NCI-H2227 treated with DMSO at 0.1 percent for 48 hours (cell line): ENCODE data around the gene NFKBIA.
A peak's percentile ranks its signal among the peaks of the same experiment; 100 is the strongest.
"Not testable (repeated sequence)": the region's sequence is repeated elsewhere in the genome, so short reads cannot be mapped to it uniquely, and the experiment has no call there.

Source experiments
- DNase-seq: peaks from one replicate; lab custom pipeline; 2025; lab: John Stamatoyannopoulos, UW

The NFKBIA gene

DNA sequence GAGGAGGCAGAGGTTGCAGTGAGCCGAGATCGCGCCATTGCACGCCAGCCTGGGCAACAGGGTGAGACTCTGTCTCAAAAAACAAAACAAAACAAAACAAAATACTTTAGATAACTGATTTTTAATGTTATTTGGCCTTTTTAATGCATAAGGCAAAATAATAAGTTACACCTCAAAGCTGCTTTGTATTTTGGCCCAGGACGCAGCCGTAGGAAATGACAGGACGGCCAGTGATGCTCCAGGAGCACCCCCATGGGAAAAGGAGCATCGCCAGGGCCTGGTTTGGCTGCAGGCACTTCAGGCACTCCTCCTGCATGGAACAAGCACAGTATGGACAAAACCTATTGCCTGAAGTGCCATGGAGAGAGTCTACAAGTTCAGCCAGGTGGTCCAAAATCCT is 3.5 kb upstream of the NFKBIA start:
- DNase-seq, result no peak

DNA sequence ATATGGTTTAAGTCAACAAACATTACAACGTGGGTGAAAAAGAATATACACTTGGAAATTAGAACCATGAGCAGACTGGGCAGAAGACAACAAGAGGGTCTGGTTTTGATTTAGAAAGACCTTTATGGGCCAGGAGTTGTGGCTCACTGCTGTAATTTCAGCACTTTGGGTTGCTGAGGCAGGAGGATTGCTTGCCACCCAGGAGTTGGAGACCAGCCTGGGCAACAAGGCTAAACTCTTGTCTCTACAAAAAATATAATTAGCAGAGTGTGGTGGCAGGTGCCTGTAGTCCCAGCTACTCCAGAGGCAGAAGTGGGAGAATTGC is 2.7 kb upstream of the NFKBIA start:
- DNase-seq, result no peak

DNA sequence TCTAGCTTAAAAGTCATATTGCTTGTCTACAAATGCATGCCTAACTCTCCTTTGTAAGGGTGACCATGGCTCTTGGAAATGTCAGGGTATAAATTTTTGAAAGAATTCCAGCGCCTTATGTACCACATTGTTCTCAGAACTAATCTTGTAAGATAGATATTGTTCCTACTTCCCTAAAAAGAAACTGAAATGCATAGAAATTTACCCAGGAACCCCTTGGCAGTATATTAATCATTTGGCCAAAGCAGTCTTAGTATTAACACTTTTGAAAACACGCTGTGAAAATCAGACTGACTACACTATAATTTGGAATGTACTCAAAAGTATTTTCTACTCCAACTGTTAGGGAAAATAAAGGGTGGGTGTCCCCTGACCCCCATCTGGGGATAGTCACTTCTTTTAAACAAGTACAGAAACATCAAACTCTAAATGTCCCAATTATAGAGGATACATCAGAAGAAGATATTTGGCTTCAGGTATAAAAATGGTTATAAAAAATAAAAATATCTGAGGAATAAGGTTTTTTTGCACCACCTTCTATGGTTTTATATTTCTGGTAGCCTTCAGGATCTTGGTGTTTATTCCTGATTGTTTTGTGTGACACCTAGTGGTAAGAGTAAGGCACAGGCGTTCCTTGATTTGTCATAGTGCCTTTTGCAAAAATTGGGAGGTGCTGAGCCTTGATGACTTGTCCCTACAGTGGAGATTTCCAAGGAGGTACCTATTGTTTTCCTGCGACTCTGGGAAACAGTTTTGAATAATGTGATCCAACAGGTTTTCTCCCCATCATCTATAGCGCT is 2.2 kb upstream of the NFKBIA start:
- peak; percentile 66 for DNase-seq

DNA sequence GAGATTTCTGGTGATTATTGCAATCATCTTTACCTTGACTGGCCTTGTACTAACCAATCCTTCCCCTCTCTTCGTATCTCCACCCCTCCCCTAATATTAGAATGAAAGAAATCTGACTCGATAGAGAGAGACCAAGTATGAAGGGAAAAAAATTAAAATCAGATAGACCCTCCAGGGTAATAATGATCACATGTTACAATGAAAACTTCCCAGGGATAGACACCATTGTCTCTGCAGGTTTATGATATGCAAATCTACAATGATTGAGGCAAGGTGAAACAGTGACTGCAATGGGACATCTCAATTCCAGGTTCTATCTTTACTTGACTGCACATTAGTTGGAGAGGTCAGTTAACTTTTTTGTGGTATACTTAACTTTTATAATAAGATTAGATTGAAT is 1.5 kb upstream of the NFKBIA start:
- DNase-seq, result no peak

DNA sequence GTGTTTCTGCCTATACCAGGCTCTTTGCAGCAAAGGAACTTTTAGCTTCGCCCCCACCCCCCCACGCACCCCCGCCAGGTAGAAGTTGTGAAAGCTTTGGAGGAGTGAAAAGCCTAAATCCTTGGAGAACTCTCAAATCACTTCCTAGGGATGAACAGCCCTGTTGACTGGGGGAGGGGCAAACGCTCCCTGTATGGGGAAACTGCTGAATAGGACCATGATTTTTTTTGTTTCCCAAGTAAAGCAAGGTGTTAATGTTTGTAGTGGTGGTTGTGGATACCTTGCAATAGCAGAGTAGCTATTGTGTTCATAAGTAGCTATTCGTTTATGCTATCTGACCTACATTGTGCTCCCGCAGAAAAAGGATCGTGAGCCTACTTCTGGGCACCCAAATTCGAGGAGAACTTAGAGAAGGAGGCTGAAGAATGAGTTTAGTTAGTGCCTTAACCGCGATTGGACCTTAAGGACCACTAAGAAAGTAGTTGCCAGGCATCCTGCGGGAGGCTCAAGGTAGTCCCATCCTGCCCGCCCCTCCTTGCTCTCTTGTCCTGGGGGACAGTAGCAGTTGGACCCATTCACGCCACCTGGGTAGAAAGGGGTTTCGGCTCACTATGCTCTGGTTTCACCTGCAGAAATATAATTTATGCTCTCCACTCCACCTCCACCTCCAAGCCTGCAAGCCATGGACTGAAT is 901 bp upstream of the NFKBIA start:
- peak; percentile 35 for DNase-seq

DNA sequence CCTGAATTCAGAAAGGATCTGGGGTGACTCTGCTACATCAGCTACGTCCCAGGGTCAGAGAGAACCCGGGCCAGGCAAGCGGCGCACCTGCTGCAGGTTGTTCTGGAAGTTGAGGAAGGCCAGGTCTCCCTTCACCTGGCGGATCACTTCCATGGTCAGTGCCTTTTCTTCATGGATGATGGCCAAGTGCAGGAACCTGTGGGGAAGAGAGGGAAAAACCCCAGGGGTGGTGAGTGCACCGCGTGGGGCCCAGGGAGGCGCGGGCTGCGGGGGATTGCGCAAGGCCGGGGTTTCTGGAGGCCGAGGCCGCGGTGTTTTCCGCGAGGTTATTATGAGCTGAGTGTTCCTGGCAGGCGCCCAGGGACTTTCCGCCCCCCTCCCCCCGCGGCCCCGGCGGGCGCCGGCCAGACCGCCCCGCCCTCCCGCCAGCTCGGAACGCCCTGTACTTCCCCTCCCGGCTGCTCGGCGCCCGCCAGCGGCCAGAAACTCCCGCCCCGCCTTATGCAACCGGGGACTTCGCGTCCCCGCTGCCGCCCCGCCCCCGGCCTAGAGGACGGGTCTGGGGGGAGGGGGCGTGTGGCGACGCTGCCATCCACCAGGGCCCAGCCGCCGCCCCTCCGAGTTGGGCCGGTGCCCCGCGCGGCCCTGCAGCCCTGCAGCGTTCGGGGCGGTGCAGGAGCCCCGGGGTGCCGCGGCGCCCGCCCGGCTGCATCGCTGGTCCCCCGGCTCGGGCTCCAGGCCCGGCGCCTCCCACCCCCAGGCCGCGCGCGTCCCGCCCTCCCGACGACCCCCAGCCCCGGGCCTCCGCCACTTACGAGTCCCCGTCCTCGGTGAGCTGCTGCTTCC is 723 bp downstream of the NFKBIA start:
- DNase-seq, result peak; percentile 86

DNA sequence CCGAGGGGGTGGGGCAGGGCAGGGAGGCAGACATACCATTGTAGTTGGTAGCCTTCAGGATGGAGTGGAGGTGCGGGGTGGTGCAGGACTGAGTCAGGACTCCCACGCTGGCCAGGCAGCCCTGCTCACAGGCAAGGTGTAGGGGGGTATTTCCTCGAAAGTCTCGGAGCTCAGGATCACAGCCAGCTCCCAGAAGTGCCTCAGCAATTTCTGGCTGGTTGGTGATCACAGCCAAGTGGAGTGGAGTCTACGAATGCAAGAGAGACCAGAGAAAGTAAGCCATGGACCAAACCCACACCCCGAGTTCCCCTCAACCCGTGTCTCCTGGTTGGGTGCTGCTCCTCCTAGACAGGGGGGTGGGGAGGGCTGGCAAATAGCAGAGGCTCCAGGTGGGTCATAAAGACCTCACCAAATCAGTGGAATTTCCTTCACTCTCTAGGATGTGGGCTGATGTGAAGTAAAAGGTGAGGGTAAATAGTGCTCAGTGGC is 1.4 kb downstream of the NFKBIA start:
- DNase-seq, result no peak

DNA sequence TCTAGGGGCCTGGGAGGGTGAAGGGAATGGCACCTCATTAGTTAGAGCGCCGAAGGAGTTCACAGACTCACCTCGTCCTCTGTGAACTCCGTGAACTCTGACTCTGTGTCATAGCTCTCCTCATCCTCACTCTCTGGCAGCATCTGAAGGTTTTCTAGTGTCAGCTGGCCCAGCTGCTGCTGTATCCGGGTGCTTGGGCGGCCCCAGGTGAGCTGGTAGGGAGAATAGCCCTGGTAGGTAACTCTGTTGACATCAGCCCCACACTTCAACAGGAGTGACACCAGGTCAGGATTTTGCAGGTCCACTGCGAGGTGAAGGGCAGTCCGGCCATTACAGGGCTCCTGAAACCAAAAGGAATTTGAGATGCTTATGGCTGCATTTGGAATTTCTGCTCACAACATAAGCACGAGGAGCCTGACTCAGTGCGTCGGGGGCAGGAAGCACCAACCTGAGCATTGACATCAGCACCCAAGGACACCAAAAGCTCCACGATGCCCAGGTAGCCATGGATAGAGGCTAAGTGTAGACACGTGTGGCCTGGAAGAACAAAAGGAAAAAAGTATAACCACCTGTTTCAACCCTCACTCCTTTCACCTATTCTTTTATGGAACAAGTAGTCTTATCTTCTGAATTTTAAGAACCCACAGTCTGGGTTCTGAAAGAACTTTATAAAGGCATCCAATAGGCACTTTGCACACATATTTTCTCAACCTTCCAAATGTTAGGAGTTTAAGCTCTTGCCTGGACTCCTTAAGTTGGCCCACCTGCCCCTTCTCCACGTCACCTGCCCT is 2.0 kb downstream of the NFKBIA start:
- no peak for DNase-seq

DNA sequence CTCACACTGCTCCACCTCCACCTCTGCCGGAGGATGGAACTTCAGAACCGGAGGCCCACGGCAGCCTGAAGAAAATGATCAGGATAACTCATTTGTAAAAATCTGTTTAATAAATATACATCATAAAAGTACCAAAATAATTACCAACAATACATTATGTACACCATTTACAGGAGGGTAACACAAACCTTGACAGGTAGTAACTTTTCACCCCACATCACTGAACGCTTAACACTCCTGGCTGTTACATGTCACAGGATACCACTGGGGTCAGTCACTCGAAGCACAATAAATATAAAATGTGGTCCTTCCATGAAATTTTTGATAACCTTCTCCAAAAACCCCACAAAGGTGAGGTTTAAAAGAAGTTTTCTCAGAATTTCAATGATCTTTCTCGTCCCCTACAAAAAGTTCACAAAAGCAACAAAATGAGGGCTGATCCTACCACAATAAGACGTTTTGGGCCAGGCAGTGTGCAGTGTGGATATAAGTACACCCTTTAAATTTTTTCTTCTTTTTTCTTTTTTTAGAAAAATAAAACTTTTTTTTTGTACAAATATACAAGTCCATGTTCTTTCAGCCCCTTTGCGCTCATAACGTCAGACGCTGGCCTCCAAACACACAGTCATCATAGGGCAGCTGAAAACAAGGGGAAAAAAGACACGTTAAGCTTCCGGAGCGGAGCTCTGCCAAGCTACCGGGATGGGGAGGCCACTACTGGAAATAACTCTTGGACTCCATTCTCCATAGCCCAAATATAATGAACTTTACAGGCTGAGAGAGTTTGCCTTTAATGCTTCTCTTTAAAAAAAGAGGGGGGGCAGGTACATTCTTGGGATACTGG is 2.9 kb downstream of the NFKBIA start:
- DNase-seq, result no peak

DNA sequence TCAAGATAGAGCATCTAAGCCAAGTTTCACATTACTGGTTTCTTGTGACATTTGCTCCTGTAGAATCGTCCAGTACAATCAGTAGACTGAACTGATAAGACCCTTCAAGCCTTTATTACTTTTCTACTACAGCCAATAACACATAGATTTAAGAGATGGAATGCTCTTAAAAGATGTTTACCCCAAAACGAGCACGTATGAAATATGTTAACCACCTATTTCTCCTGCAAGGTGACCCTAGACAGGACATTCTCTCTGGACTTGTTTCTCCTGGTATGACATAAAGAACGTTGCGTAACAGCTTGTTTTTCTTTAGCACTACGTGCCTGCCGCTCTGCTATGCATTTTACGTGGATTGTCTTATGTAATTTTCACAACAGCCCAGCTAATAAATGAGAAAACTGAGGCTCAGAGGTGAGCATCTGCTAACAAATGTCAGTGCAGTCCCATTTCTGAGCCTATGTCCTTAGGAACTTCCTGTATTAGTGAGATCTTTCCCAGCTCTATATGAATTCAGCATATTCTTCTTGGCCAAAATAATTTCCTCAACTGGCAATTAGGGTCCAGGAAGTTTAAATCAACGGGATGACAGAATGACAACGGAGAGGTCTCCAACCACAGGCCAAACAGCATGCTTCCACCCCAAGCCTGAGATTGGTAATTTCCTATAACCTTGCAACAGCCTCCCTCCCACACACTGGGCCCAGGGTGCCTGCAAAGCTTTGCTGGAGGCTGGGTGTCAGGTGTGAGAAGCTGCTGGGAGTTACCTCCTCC is 3.7 kb downstream of the NFKBIA start:
- no peak for DNase-seq

DNA sequence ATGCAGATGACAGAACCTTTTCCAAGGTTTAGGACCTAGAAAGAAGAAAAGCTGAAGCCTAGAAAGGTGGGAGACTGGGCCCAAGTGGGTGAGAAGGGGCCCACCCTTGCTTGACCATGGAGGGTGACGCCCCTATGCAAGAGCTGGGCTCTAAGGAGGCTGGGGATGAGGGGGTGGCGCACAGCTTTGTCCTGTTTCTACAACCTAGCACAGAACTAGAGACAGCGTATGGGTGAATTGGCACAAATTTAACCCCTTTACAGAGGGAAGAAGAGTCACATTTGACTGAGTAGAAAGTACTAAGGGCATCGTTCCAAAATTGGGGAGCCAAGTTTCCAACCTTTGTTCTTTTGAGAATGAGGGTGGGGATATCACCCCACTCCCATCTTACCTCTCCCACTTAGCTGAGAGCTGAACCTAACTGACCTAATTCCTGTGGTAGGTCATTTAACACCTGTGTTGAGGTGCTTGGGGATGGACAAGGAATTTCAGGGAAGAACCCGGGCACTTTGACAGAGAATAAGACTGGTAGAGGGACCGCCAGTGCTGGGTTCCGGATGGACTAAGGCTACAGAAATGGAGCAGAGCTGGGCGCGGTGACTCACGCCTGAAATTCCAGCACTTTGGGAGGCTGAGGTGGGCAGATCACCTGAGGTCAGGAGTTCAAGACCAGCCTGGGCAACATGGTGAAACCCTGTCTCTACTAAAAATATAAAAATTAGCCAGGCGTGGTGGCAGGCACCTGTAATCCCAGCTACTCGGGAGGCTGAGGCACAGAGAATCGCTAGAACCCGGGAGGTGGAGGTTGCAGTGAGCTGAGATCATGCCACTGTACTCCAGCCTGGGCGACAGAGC is 5.2 kb downstream of the NFKBIA start:
- DNase-seq, result no peak

DNA sequence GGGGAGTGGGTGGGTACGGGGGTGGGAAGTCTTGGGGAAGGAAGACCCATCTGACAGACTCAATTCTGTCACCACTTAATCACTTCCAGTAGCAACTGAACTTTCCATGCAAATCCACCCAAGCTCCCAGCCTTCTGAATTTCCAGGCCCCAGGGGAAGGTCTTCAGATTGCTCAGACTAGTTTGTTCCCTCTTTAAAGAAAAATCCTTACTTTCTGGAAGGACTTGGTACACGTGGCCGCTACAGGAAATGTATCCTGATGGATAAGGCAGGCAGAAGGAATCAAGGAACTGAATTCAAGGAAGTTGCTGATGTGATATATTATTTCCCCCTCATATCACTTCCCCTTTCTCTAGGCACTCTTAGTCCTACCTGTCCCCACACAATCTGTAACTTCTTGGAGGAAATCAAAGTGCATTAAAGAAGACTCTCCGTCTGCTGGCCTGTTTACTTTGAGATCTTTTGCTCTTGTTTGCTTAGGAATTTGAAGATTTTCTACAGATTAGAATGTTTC is 6.4 kb downstream of the NFKBIA start:
- DNase-seq, result no peak

DNA sequence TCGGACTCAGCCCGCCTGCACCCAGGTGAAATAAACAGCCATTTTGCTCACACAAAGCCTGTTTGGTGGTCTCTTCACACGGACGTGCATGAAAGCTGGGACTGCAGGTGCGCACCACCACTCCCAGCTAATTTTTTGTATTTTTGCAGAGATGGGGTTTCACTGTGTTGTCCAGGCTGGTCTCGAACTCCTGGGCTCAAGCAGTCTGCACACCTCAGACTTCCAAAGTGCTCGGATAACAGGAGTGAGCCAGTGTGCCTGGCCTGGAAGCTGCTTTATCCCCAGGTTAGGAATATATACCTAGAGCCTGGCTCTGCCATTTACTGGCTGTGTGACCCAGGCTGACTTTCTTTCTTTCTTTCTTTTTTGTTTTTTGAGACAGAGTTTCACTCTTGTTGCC is 7.9 kb downstream of the NFKBIA start:
- not testable (repeated sequence) for DNase-seq

DNA sequence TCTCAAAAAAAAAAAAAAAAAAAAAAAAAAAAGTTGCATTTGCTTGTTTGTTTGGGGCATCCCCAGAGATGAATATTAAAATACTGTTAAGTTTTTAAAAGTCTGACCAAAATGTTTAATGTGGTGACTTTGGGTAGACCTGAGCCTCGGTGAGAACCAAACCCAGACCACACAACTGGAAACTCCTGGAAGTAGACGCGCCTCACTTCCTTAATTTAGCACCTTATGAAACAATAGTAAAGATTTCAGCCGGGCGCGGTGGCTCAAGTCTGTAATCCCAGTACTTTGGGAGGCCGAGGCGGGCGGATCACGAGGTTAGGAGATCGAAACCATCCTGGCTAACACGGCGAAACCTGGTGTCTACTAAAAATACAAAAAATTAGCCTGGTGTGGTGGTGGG is 9.3 kb downstream of the NFKBIA start:
- DNase-seq, result no peak

DNA sequence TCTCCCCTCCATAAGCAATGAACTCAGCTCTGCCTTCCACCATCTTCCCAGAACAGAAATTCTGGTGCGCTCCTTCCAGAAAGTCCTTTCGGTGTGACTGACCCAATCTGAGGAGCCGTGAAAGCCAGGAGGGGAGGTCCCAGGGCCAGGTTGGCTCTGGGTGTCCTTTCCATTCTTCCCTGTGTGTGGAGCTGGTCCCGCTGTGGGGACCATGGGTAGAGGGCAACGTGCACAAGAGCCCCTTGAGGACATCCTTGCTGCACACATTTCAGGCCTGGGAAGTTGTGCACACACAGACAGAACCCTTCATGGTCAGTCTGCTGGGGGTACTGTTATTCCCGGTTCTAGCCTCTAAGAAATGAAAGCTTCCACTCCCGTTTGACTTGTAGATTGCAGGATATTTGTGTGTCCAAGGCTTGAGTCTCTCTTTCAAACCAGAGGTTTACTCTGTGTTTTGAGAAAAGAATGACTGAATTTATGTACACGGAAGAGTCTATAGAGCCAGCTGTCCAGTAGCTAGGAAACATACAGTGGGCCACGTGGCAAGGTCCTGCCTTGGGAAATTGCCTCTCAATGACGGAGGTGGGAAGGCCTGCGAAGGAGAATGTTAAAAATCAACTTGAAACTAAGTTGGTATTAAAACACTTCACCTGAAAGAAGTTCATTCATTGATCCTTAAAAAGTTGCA is 10.1 kb downstream of the NFKBIA start:
- no peak for DNase-seq

DNA sequence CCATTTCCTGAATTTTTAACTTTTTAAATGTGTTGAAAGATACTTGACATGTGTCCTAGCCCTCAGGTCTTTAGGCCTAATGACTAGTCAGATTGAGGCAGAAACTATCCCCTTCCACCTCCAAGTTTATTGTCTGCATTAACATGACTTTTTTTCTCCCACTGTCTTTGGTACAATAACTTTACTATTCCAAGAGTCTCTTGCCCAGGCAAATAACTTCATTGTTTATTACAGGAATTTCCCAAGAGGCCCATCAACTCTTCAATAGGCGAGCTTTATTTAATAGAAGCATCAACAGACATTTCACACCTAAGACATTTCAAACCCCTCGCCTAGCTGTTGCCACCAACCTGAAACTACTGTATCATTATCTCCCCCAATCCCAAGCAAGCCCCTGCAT is 10.7 kb downstream of the NFKBIA start:
- no peak for DNase-seq

DNA sequence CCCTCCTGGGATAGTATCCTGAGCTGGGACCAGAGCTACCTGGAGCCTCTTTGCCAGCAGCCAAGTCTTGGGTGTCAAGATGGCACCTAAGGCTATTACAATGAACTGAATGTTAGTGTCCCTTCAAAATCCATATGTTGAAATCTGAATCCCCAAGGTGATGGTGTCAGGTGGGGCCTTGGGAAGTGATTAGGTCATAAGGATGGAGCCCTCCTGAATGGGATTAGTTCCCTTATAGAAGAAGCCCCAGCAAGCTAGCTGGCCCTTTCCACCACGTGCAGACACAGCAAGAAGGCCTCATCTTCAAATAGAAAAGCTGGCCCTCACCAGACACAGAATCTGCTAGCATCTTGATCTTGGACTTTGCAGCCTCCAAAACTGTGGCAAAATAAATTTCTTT is 12.4 kb downstream of the NFKBIA start:
- DNase-seq, result no peak

DNA sequence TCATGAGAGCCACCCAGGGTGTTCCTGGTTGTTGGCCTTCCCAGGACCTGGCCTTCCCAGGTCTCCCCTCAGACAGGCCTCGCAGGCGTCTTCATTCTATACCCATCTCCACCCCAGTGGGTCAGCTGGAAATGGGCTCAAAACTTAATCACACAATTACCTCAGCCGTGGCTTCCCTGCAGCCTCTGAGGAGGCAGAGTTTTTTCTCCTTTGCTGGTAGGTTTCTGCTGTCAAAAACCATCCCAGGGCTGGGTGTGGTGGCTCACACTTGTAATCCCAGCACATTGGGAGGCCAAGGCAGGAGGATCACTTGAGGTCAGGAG is 13.2 kb downstream of the NFKBIA start:
- no peak for DNase-seq
